GM19193 (cell line): ENCODE results near the gene RSL1D1.

Experiments
- POLR2A ChIP-seq: IDR thresholded peaks from 4 replicates; pipeline ENCODE4 v1.6.1; 2011; ENCODE audit not compliant: insufficient read depth, insufficient read length; ENCODE audit errors: extremely low read depth

Gene RSL1D1

GRCh38 chr16:11794996-11795886 lies 56.1 kb downstream of the RSL1D1 start:
- no peak for TF ChIP-seq POLR2A

- no peak for TF ChIP-seq POLR2A
These were observed 56.9 kb downstream of the RSL1D1 start for GRCh38 chr16:11794447-11794846.

GRCh38 chr16:11793840-11794239 lies 57.5 kb downstream of the RSL1D1 start:
- no peak for TF ChIP-seq POLR2A

GRCh38 chr16:11792410-11793241 lies 58.7 kb downstream of the RSL1D1 start:
- no peak for TF ChIP-seq POLR2A

- no peak for TF ChIP-seq POLR2A
These were observed 60.1 kb downstream of the RSL1D1 start for GRCh38 chr16:11791144-11791828.

GRCh38 chr16:11788914-11789313 lies 62.4 kb downstream of the RSL1D1 start:
- no peak for TF ChIP-seq POLR2A

GRCh38 chr16:11784038-11784369 lies 67.3 kb downstream of the RSL1D1 start:
- no peak for TF ChIP-seq POLR2A
